ENCODE data around the gene DNAAF9. TPM values are rescaled to one million over a fixed set of nuclear protein-coding genes. Genes with fewer than 3 reads are reported as not detected.

The DNAAF9 gene
- total and polyA plus RNA-seq, 2 of the 4 experiments (the other 2 are of a cell fraction) = 7.9 to 8.2 TPM

DNA sequence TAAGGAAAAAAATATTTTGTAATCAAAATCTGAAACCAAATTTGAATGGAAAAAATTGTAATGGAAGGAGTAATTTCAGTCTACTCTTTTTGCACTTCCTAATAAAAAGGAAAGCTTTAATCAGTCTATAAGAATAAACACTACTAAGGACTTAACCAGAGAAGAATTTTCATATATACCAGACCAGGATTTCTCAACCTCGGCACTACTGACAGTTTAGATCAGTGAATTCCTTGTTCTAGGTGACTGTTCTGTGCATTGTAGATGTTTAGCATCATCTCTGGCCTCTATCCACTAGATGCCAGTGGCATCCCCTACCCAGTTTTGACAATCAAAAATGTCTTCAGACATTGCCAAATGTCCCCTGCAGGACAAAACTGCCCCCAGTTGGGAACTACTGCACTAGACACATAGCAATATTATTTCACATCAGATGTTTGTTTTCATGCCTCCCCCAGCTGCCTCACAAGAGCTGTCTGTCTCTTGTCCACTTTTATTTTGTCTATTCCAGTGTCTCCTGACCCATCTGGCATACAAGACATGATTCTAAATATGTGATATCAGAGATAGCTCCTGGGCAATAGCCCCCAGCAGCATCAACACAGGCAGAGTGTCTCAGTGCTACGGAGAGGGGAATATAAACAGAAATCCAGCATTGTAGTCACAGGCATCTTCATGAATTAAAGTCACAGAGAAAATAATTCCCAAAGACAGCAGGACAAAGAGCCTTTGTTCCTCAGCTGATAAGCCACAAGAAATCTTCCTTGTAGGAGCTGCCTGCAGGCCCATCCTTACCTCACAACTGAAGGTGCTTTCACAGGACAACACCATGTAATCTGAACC, 27.0 kb downstream of the DNAAF9 start:
- Histone ChIP-seq H3K36me3 (ENCODE audit: control insufficient read depth, insufficient read depth, low read length) (peaks cover 16% of the 10 kb centered on the region), H3K23ac (ENCODE audit: low read depth, low read length) (no peak overlapping the region), H3K9me3 (ENCODE audit: control insufficient read depth, insufficient read depth, low read length) (peaks cover 1% of the 10 kb centered on the region; the same call in 1 of the 2 replicates), H3K27me3 (ENCODE audit: control insufficient read depth, insufficient read depth, low read length) (no peaks in the 10 kb centered on the region), H2BK20ac (ENCODE audit: low read depth, low read length) (no peak overlapping the region), H3K18ac (ENCODE audit: low read depth, low read length) (no peak overlapping the region), H3K4me1 (ENCODE audit: control insufficient read depth, insufficient read depth, low read length) (peaks cover 10% of the 10 kb centered on the region), H4K91ac (ENCODE audit: insufficient read depth, low read depth, low read length) (no peak overlapping the region), H2BK15ac (ENCODE audit: low read depth, low read length) (no peak overlapping the region), H2AFZ (replicated peaks; ENCODE audit: low read length, poor library complexity) (no peak overlapping the region), H2BK120ac (ENCODE audit: low read depth, low read length) (no peak overlapping the region), H4K8ac (ENCODE audit: low read depth in 2 of 2, low read length in 2 of 2) (no peak overlapping the region), H3K4me3 (ENCODE audit: insufficient read depth, low read depth, low read length) (no peak overlapping the region), H2BK5ac (ENCODE audit: low read depth, low read length, poor library complexity, severe bottlenecking) (peak overlapping the region; percentile 34), H3K9ac (ENCODE audit: low read depth, low read length) (no peak overlapping the region), H2AK5ac (ENCODE audit: low read depth, low read length) (no peak overlapping the region), H3K4me2 (ENCODE audit: low read depth, low read length) (no peak overlapping the region), H3K56ac (ENCODE audit: extremely low read depth, insufficient read depth, low read length) (no peak overlapping the region), H3K14ac (replicated peaks; ENCODE audit: low read depth, low read length) (no peak overlapping the region), H3K27ac (ENCODE audit: insufficient read depth, low read length) (peak overlapping the region; percentile 1; the same call in 1 of the 2 replicates), H3K79me1 (ENCODE audit: low read depth in 1 of 2, low read length in 2 of 2) (peaks cover 33 to 78% of the 10 kb centered on the region in 2 experiments), H4K5ac (ENCODE audit: low read depth, low read length) (no peak overlapping the region), H3K9me1 (ENCODE audit: insufficient read depth, low read length) (peaks cover 21% of the 10 kb centered on the region), H2AK9ac (replicated peaks; ENCODE audit: low read depth, low read length, poor library complexity) (no peak overlapping the region), H4K20me1 (ENCODE audit: insufficient read depth, low read length) (peaks cover 49% of the 10 kb centered on the region), H3K4ac (ENCODE audit: low read depth, low read length) (no peak overlapping the region)
- dilution Hi-C loops (cut with HindIII; ENCODE audit: low sequenced_read_pairs, unreplicated experiment) (no loop called here), intact Hi-C loops (cut with micrococcal nuclease) (no loop called here), in situ Hi-C loops (cut with MboI; ENCODE audit: low sequenced_read_pairs) (no loop called here)
- 0 out of 2 replicates have a peak, but pooled peaks have one; percentile 26 for TF ChIP-seq CEBPB (IDR thresholded peaks at IDR 0.05; ENCODE audit: low read depth, low read length)
- no peak for TF ChIP-seq RAD21 (IDR thresholded peaks at IDR 0.05; ENCODE audit: low read length)
- no TSS peak for BruUV-seq (replicated peaks)
- DNase-seq (peak; percentile 49), ATAC-seq (ENCODE audit: low read depth) (peak; percentile 96)
- ChIA-PET CTCF (interaction anchor here (0.7 to 1.0 kb wide), 2 partner anchors 16 to 40 kb away, joined by 3 read pairs; no protein-coding TSS in a partner anchor), POLR2A (ENCODE audit: unreplicated experiment) (no interaction called here)
- no CpG with 5 or more reads among the region's 2 CpGs for WGBS, 2 experiments (ENCODE audit: extremely low coverage in 2 of 2, insufficient read length in 1 of 2)

All from IMR-90 (cell line).